OCI-LY3 (cell line): ENCODE results near the gene SMG7.

Experiments used
- EZH2phosphoT487 ChIP-seq: fragments of 200-600 bp; shearing (Covaris generic); IDR thresholded peaks from 2 replicates; pipeline ENCODE4 v1.6.1; 2018; ENCODE audit warnings: antibody characterized with exemption, mixed run types, low read depth
- TF ChIP-seq, protein P1 (sequence below): fragments of 200-600, 300-600 bp; sonication (generic); IDR thresholded peaks from 2 replicates; pipeline ENCODE4 v1.5.1; 2014; ENCODE audit warnings: antibody characterized with exemption, low read length, low read depth

DNA sequence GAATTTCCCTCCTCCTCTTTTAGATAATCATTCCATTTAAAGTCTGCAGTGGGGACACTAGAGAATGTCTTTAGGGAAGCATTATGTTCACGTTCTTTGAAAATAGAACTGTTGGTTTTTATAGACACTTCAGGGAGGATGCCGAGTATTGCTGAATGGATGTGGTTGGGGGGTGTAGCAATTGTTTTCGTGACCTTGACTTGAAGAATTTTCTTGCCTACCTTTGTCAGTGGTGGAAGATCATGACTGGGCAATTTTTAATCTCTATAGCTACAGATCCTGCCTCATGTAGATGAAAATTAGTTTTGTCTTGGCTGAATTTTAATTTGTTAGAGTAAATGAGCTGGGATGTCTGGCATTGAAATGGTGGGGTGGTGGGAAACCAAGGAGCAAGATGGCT lies 3.8 kb downstream of the SMG7 start:
- TF ChIP-seq, protein P1, sequence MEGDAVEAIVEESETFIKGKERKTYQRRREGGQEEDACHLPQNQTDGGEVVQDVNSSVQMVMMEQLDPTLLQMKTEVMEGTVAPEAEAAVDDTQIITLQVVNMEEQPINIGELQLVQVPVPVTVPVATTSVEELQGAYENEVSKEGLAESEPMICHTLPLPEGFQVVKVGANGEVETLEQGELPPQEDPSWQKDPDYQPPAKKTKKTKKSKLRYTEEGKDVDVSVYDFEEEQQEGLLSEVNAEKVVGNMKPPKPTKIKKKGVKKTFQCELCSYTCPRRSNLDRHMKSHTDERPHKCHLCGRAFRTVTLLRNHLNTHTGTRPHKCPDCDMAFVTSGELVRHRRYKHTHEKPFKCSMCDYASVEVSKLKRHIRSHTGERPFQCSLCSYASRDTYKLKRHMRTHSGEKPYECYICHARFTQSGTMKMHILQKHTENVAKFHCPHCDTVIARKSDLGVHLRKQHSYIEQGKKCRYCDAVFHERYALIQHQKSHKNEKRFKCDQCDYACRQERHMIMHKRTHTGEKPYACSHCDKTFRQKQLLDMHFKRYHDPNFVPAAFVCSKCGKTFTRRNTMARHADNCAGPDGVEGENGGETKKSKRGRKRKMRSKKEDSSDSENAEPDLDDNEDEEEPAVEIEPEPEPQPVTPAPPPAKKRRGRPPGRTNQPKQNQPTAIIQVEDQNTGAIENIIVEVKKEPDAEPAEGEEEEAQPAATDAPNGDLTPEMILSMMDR = no peak
- no peak for TF ChIP-seq EZH2phosphoT487
